HCT116 (cell line): Measurements from ENCODE around the gene BDH1. TPM values are rescaled to one million over a fixed set of nuclear protein-coding genes. Genes with fewer than 3 reads are reported as not detected.

Source experiments
- ATAC-seq: fragments of 200-7000 bp; cut with Tn5 transposase; 2 replicates; pipeline ENCODE4 v1.9.1; 2020; ENCODE audit warnings: mild to moderate bottlenecking, moderate library complexity
- BruUV-seq: library from RNA; stranded (reverse); fragments of 400-500 nt; replicated peaks from 2 replicates; lab custom pipeline; 2021; lab: Mats Ljungman, UMichigan
- CTCF ChIA-PET: fragments of 300-600 bp; sonication (Branson Sonifier 250); formaldehyde crosslinking; loops from one replicate; lab custom pipeline; 2021; ENCODE audit warnings: antibody characterized with exemption; lab: Charles Lee
- POLR2A ChIA-PET: fragments of 300-600, 350-600 bp; sonication (Branson Sonifier 250); formaldehyde crosslinking; loops from one replicate; lab custom pipeline; 2021; ENCODE audit warnings: antibody characterized with exemption; lab: Charles Lee
- RAD21 ChIA-PET, 2 experiments: fragments of 300-600 bp; sonication (Branson Sonifier 250); formaldehyde crosslinking; loops; one replicate each; lab custom pipeline; 2023; ENCODE audit warnings: low total read pairs in 2 of 2; ENCODE audit not compliant: uncharacterized antibody in 2 of 2, unreplicated experiment in 2 of 2, low non-redundant PET in 1 of 2; lab: Charles Lee
- DNase-seq: peaks from one replicate; pipeline ENCODE4 v3.0.0-alpha.2; 2010; ENCODE audit warnings: low read depth, low spot score
- H2AFZ ChIP-seq: fragments of 200-600 bp; shearing (Covaris generic), sonication (generic); 2 replicates; pipeline ENCODE4 v1.6.1; 2017; ENCODE audit warnings: low read depth, mixed run types, mixed read lengths, antibody characterized with exemption, low read length; ENCODE audit not compliant: poor library complexity, severe bottlenecking
- H3K27ac ChIP-seq: 2 replicates; pipeline ENCODE4 v1.5.1; 2012; ENCODE audit warnings: low read depth, low read length
- H3K27me3 ChIP-seq: fragments of 200-600 bp; sonication (generic); 2 replicates; pipeline ENCODE4 v1.6.1; 2016; ENCODE audit warnings: mixed run types, low read length, mixed read lengths; ENCODE audit not compliant: insufficient read depth
- H3K36me3 ChIP-seq, 2 experiments: fragments of 200-500 bp in 1 of 2; fragments of 200-600 bp in 1 of 2; sonication (Bioruptor generic) in 1 of 2; sonication (generic) in 1 of 2; 2 replicates each; pipeline versions ENCODE4 v1.5.1 to v1.6.1; 2014 to 2016; ENCODE audit warnings: low read length in 2 of 2, inconsistent platforms in 1 of 2, mixed read lengths in 1 of 2, mixed run types in 1 of 2; ENCODE audit not compliant: insufficient read depth in 2 of 2, control insufficient read depth in 1 of 2
- H3K4me1 ChIP-seq, 2 experiments: fragments of 200-600 bp in 1 of 2; sonication (generic) in 1 of 2; 2 replicates each; pipeline versions ENCODE4 v1.5.1 to v1.6.1; 2012 to 2017; ENCODE audit warnings: low read length in 2 of 2, inconsistent platforms in 1 of 2, mild to moderate bottlenecking in 1 of 2, mixed read lengths in 1 of 2, mixed run types in 1 of 2, moderate library complexity in 1 of 2; ENCODE audit not compliant: insufficient read depth in 2 of 2, control insufficient read depth in 1 of 2
- H3K4me2 ChIP-seq: fragments of 200-600 bp; sonication (generic); 2 replicates; pipeline ENCODE4 v1.6.1; 2017; ENCODE audit warnings: mixed run types, low read length, mixed read lengths
- H3K4me3 ChIP-seq, 2 experiments: fragments of 200-600 bp in 1 of 2; sonication (generic) in 1 of 2; replicated peaks in 1 of 2; 2 replicates each; pipeline ENCODE4 v1.5.1; 2011 to 2016; ENCODE audit warnings: low read length in 2 of 2, control low read depth in 1 of 2, low read depth in 1 of 2, mild to moderate bottlenecking in 1 of 2, mixed read lengths in 1 of 2, mixed run types in 1 of 2
- H3K79me2 ChIP-seq: fragments of 200-600 bp; sonication (generic); 2 replicates; pipeline ENCODE4 v1.6.1; 2017; ENCODE audit warnings: mild to moderate bottlenecking, mixed run types, low read length, moderate library complexity, mixed read lengths; ENCODE audit not compliant: insufficient read depth
- H3K9ac ChIP-seq: fragments of 200-600 bp; sonication (generic); 2 replicates; pipeline ENCODE4 v1.6.1; 2016; ENCODE audit warnings: low read length, mixed read lengths
- H3K9me2 ChIP-seq: fragments of 200-600 bp; sonication (generic), shearing (Covaris generic); 2 replicates; pipeline ENCODE4 v1.6.1; 2017; ENCODE audit warnings: mixed run types, mild to moderate bottlenecking, moderate library complexity; ENCODE audit not compliant: insufficient read depth
- H3K9me3 ChIP-seq, 2 experiments: fragments of 200-500 bp in 1 of 2; fragments of 200-600 bp in 1 of 2; sonication (Bioruptor generic) in 1 of 2; sonication (generic) in 1 of 2; 2 replicates each; pipeline ENCODE4 v1.6.1; 2014 to 2017; ENCODE audit warnings: low read length in 2 of 2, mixed read lengths in 2 of 2, inconsistent platforms in 1 of 2, low read depth in 1 of 2, mild to moderate bottlenecking in 1 of 2, mixed run types in 1 of 2, moderate library complexity in 1 of 2; ENCODE audit not compliant: control insufficient read depth in 1 of 2, insufficient read depth in 1 of 2
- H4K20me1 ChIP-seq: fragments of 200-600 bp; sonication (generic), shearing (Covaris generic); 2 replicates; pipeline ENCODE4 v1.6.1; 2017; ENCODE audit warnings: mixed run types, mild to moderate bottlenecking, moderate library complexity; ENCODE audit not compliant: insufficient read depth
- ATF3 ChIP-seq: IDR thresholded peaks from 2 replicates; pipeline ENCODE4 v1.6.1; 2012
- CTCF ChIP-seq, 3 experiments: fragments of 200-600 bp in 1 of 3; sonication (generic) in 1 of 3; IDR thresholded peaks in 2 of 3; conservative IDR thresholded peaks in 1 of 3; 2 replicates each; pipeline ENCODE4 v1.5.1; 2012 to 2017; ENCODE audit warnings: low read depth in 2 of 3, low read length in 2 of 3, antibody characterized with exemption in 1 of 3, borderline replicate concordance in 1 of 3, control low read depth in 1 of 3, mild to moderate bottlenecking in 1 of 3, mixed read lengths in 1 of 3, mixed run types in 1 of 3, moderate library complexity in 1 of 3; ENCODE audit not compliant: insufficient read depth in 1 of 3
- EGR1 ChIP-seq: IDR thresholded peaks from 2 replicates; pipeline ENCODE4 v1.6.1; 2012; ENCODE audit warnings: low read depth
- ELF1 ChIP-seq: IDR thresholded peaks from 2 replicates; pipeline ENCODE4 v1.6.1; 2012; ENCODE audit warnings: low read depth, borderline replicate concordance
- EZH2 ChIP-seq: fragments of 200-600 bp; sonication (generic); IDR thresholded peaks from 2 replicates; pipeline ENCODE4 v1.6.1; 2017; ENCODE audit warnings: antibody characterized with exemption, mixed run types
- EZH2phosphoT487 ChIP-seq: fragments of 200-600 bp; IDR thresholded peaks from 2 replicates; pipeline ENCODE4 v1.6.1; 2018; ENCODE audit warnings: antibody characterized with exemption, borderline replicate concordance
- FOSL1 ChIP-seq: IDR thresholded peaks from 2 replicates; pipeline ENCODE4 v1.6.1; 2012; ENCODE audit warnings: low read depth
- MAX ChIP-seq: IDR thresholded peaks from 2 replicates; pipeline ENCODE4 v1.6.1; 2012
- POLR2A ChIP-seq: IDR thresholded peaks from 2 replicates; pipeline ENCODE4 v1.7.0; 2011; ENCODE audit warnings: borderline replicate concordance; ENCODE audit not compliant: insufficient read depth, insufficient read length; ENCODE audit errors: extremely low read depth
- POLR2AphosphoS5 ChIP-seq: IDR thresholded peaks from 2 replicates; pipeline ENCODE4 v1.6.1; 2011; ENCODE audit warnings: mild to moderate bottlenecking, low read depth, low read length, moderate library complexity
- RAD21 ChIP-seq: IDR thresholded peaks from 2 replicates; pipeline ENCODE4 v1.6.1; 2012; ENCODE audit warnings: low read depth, mild to moderate bottlenecking
- REST ChIP-seq: IDR thresholded peaks from 2 replicates; pipeline ENCODE4 v1.6.1; 2012; ENCODE audit warnings: low read depth
- SIN3A ChIP-seq: IDR thresholded peaks from 2 replicates; pipeline ENCODE4 v1.6.1; 2012; ENCODE audit warnings: low read depth
- SP1 ChIP-seq: IDR thresholded peaks from 2 replicates; pipeline ENCODE4 v1.6.1; 2012; ENCODE audit warnings: low read depth
- SRF ChIP-seq: IDR thresholded peaks from 2 replicates; pipeline ENCODE4 v1.6.1; 2012; ENCODE audit warnings: low read depth
- TCF7L2 ChIP-seq: IDR thresholded peaks from 2 replicates; pipeline ENCODE4 v1.7.0; 2011; ENCODE audit warnings: borderline replicate concordance, inconsistent platforms; ENCODE audit not compliant: insufficient read depth, insufficient read length; ENCODE audit errors: extremely low read depth
- YY1 ChIP-seq: IDR thresholded peaks from 2 replicates; pipeline ENCODE4 v1.6.1; 2011; ENCODE audit warnings: low read length, low read depth, moderate library complexity, mild to moderate bottlenecking; ENCODE audit not compliant: insufficient replicate concordance; ENCODE audit errors: extremely low read depth
- ZBTB33 ChIP-seq: IDR thresholded peaks from 2 replicates; pipeline ENCODE4 v1.6.1; 2011; ENCODE audit warnings: mild to moderate bottlenecking, low read length, moderate library complexity; ENCODE audit not compliant: insufficient replicate concordance; ENCODE audit errors: extremely low read depth
- ZFX ChIP-seq: fragments of 450-650 bp; IDR thresholded peaks from 2 replicates; pipeline ENCODE4 v1.6.1; 2017
- intact Hi-C: fragments of 100-400 bp; cut with micrococcal nuclease; formaldehyde crosslinking; loops from 2 replicates; pipeline ENCODE4 v1.10.0; 2022
- total RNA-seq: library from RNA; stranded (reverse); gene quantifications from one replicate; pipeline ENCODE4 v1.2.1, GENCODE V29; 2021; ENCODE audit not compliant: unreplicated experiment

The BDH1 gene
- total RNA-seq, 1 experiment from 2014 or later, result 26.6 TPM

- no peaks in the 10 kb centered on the region for H3K27me3 ChIP-seq
- no peak for DNase-seq
- no peak overlapping the region for H2AFZ ChIP-seq
- CTCF ChIA-PET, result no interaction called here
- H3K36me3 ChIP-seq, result no peaks in the 10 kb centered on the region
- no peaks in the 10 kb centered on the region for H3K9me2 ChIP-seq
- intact Hi-C loops, result no loop called here
- no peaks in the 10 kb centered on the region for H3K79me2 ChIP-seq
- H3K4me2 ChIP-seq, result no peak overlapping the region
- no peaks in the 10 kb centered on the region for H4K20me1 ChIP-seq
- RAD21 ChIA-PET, result no interaction called here
- POLR2A ChIA-PET, result no interaction called here
- peaks cover 6 to 30% of the 10 kb centered on the region in 2 experiments for H3K4me1 ChIP-seq
- ATAC-seq, result no peak
- H3K9ac ChIP-seq, result no peak overlapping the region
- no TSS peak for BruUV-seq
- H3K4me3 ChIP-seq, result no peak overlapping the region
- TF ChIP-seq POLR2AphosphoS5, result no peak
- TF ChIP-seq EZH2, result no peak
- no peak for TF ChIP-seq SP1
- no peak for TF ChIP-seq EZH2phosphoT487
- TF ChIP-seq ZFX, result no peak
- TF ChIP-seq REST, result no peak
- TF ChIP-seq ATF3, result no peak
- TF ChIP-seq ZBTB33, result no peak
- no peak for TF ChIP-seq TCF7L2
- no peak for TF ChIP-seq CTCF (IDR thresholded peaks at IDR 0.05 in 2 of 3, conservative IDR thresholded peaks at IDR 0.05 in 1 of 3; ENCODE audit: borderline replicate concordance in 1 of 3, insufficient read depth in 1 of 3, low read depth in 2 of 3, low read length in 2 of 3)
- no peak for TF ChIP-seq FOSL1
- TF ChIP-seq SRF, result no peak
- TF ChIP-seq RAD21, result no peak
- TF ChIP-seq YY1, result no peak
- no peak for TF ChIP-seq POLR2A
- TF ChIP-seq SIN3A, result no peak
- no peak for TF ChIP-seq MAX
- no peak for TF ChIP-seq EGR1
- TF ChIP-seq ELF1, result no peak
- no peak overlapping the region for H3K27ac ChIP-seq
- H3K9me3 ChIP-seq, result no peaks in the 10 kb centered on the region
Observed at GRCh38 chr3:197542741-197543454, 12.9 kb downstream of the BDH1 start.
